Activated naive CD8-positive, alpha-beta T cell treated with anti-CD3 and anti-CD28 coated beads, Interleukin-2, amount 10 ng/mL, durations not matched to agents 7 days and 5 days (primary cell): ENCODE results near the gene EIF2AK3. TPM values are rescaled to one million over a fixed set of nuclear protein-coding genes. Genes with fewer than 3 reads are reported as not detected.
"Not testable (repeated sequence)": the region's sequence is repeated elsewhere in the genome, so short reads cannot be mapped to it uniquely, and the experiment has no call there.

Experiments used
- ATAC-seq: fragments of 150-1000 bp; cut with Tn5 transposase; one replicate; pipeline ENCODE4 v1.10.0; 2021; ENCODE audit warnings: low read depth, moderate library complexity
- POLR2A ChIA-PET: fragments of 350-600 bp; sonication (Branson Sonifier 250); formaldehyde crosslinking; loops from one replicate; lab custom pipeline; 2021; ENCODE audit warnings: antibody characterized with exemption; lab: Charles Lee
- DNase-seq: peaks from one replicate; pipeline ENCODE4 v3.0.0; 2021
- H3K27ac Mint-ChIP-seq: one replicate; pipeline ENCODE4 v1.8.0; 2022; ENCODE audit warnings: mild to moderate bottlenecking, mixed read lengths
- H3K27me3 Mint-ChIP-seq: one replicate; pipeline ENCODE4 v1.8.0; 2022; ENCODE audit warnings: mild to moderate bottlenecking, moderate library complexity, mixed read lengths
- H3K36me3 Mint-ChIP-seq: one replicate; pipeline ENCODE4 v1.8.0; 2021; ENCODE audit warnings: mild to moderate bottlenecking, mixed read lengths
- H3K4me1 Mint-ChIP-seq: one replicate; pipeline ENCODE4 v1.8.0; 2021; ENCODE audit warnings: mixed read lengths
- H3K4me3 Mint-ChIP-seq: one replicate; pipeline ENCODE4 v1.8.0; 2022; ENCODE audit warnings: mild to moderate bottlenecking, moderate library complexity, mixed read lengths
- H3K9me3 Mint-ChIP-seq: one replicate; pipeline ENCODE4 v1.8.0; 2021; ENCODE audit warnings: mixed read lengths
- total RNA-seq, 2 experiments: library from RNA; stranded (reverse); gene quantifications; one replicate each; pipeline ENCODE4 v1.2.3, GENCODE V29; 2021

The EIF2AK3 gene
- total RNA-seq, 2 experiments from 2014 or later, result 18.4 to 19.5 TPM

DNA sequence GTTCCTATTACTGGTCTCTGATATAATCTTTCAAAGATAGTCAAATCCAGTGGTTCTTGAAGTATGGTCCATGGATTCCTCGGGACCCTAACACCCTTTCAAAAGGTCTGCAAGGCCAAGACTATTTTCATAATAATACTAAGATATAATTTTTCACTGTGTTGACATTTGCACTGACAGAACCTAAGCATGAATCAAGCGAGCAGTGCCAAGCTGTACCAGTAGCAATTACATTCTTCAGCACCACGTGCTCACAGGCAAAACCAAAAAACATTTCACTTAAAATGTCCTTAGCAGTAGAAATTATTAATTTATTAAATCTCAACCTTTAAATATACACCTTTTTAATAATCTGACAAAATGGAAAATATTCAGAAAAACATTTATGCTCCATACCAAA lies 59.1 kb downstream of the EIF2AK3 start:
- ATAC-seq (no peak), DNase-seq (no peak)
- no peak overlapping the region for H3K27ac Mint-ChIP-seq
- H3K4me3 Mint-ChIP-seq, result no peak overlapping the region
- H3K4me1 Mint-ChIP-seq, result peaks cover under 1% of the 10 kb centered on the region
- peaks cover 11% of the 10 kb centered on the region for H3K36me3 Mint-ChIP-seq
- POLR2A ChIA-PET, result no interaction called here
- H3K9me3 Mint-ChIP-seq, result no peaks in the 10 kb centered on the region
- no peaks in the 10 kb centered on the region for H3K27me3 Mint-ChIP-seq

DNA sequence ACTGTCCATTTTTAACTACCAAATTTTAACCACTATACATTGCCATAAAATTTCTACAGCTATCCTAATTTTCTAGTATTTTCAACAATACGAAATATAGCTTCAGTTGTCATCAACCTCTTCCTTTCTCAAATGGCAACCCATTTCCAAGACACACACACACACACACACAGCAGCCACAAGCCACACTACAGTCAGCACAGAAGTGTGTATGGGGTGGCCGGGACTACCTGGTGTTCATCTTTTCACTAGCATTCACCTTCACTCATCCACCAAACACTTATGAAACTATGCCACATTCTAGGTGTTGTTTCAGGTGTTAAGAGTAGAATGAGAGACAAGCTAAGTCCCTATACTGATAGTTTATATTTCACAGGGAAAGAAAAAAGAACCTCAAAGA lies 62.9 kb downstream of the EIF2AK3 start:
- POLR2A ChIA-PET, result no interaction called here
- H3K27me3 Mint-ChIP-seq, result no peaks in the 10 kb centered on the region
- H3K9me3 Mint-ChIP-seq, result no peaks in the 10 kb centered on the region
- H3K4me1 Mint-ChIP-seq, result peaks cover 5% of the 10 kb centered on the region
- H3K4me3 Mint-ChIP-seq, result no peak overlapping the region
- H3K36me3 Mint-ChIP-seq, result peaks cover 17% of the 10 kb centered on the region
- no peak for ATAC-seq
- H3K27ac Mint-ChIP-seq, result no peak overlapping the region
- DNase-seq, result no peak

DNA sequence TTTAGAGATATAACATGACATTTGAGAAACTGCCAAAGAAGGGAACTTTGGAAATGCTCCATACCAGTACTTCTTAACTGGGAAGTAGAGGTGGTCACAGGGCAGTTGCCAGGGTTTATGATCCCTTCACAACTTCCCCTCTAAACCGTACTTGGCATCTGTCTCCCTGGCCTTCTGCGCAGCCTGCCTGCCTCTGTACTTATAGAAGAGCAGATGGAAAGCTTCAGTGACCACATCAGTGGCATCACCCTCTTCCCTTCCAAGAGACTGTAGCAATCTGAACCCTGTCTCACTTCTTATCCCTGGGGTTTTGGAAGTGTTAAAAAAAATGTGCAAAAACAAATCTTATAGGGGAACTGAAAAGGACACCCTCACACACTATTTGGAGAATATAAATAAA lies 64.1 kb downstream of the EIF2AK3 start:
- no peak overlapping the region for H3K4me3 Mint-ChIP-seq
- no peaks in the 10 kb centered on the region for H3K9me3 Mint-ChIP-seq
- POLR2A ChIA-PET, result no interaction called here
- no peak overlapping the region for H3K27ac Mint-ChIP-seq
- ATAC-seq (no peak), DNase-seq (no peak)
- H3K27me3 Mint-ChIP-seq, result no peaks in the 10 kb centered on the region
- peaks cover 18% of the 10 kb centered on the region for H3K36me3 Mint-ChIP-seq
- peaks cover 5% of the 10 kb centered on the region for H3K4me1 Mint-ChIP-seq

DNA sequence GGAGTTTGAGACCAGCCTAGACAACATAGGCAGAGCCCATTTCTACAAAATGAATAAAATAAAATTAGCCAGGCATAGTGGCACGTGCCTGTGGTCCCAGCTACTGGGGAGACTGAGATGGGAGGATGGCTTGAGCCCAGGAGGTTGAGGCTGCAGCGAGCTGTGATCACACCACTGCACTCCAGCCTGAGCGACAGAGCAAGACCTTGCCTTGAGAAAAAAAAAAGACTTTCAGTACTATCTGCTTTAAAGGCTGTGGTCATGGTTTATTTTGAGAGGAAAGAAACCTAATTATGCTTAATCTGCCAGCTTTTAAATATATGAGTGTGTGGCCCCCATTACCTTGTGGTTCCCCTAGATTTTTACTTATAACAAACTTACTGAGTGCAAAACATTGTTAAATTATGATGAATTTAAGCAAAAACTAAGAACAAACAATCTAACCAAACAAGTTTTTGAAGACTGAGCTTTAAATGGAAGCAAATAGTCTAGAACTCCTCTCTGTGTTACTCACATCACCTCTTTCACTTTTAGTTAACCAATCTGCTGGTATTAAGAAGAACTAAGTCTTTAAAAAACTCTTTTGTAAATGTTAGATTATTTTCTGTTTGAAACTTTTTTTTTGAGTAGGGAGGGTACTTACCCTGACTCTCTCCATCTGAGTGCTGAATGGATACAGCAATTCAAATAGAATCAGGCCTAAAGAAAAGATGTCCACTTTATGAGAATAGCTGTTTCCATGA lies 65.4 kb downstream of the EIF2AK3 start:
- Mint-ChIP-seq H3K9me3 (no peaks in the 10 kb centered on the region), H3K4me3 (no peak overlapping the region), H3K27me3 (no peaks in the 10 kb centered on the region), H3K36me3 (peaks cover 17% of the 10 kb centered on the region), H3K4me1 (peaks cover 5% of the 10 kb centered on the region), H3K27ac (no peak overlapping the region)
- POLR2A ChIA-PET, result no interaction called here
- no peak for ATAC-seq
- DNase-seq, result no peak

DNA sequence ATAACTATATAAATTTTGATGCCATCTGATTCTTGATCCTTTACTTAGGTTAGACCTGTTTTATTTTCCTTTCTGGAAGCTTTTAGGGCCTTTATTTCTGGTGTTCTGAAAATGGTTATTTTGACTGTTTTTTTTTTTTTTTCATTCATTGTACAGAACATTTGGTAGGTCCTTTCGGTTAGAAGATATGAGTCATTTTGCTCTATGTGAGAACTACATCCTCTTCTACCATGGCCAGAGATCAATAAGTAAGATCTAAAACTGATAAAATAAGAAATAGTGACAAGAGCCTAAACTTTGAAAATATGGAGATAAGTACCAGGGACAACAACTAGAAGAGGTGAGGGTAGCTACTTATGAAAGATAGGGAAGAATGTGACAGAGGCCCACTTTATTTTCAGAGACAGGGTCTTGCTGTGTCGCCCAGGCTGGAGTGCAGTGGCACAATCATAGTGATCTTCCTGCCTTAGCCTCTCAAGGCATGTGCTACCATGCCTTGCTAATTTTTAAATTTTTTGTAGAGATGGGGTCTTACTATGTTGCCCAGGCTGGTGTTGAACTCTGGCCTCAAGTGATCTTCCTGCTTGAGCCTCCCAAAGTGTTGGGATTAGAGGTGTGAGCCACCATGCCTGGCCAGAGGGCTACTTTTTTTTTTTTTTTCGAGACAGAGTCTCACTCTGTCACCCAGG lies 66.5 kb downstream of the EIF2AK3 start:
- Mint-ChIP-seq H3K27me3 (no peaks in the 10 kb centered on the region), H3K4me3 (no peak overlapping the region), H3K27ac (no peak overlapping the region), H3K4me1 (peaks cover 5% of the 10 kb centered on the region), H3K9me3 (no peaks in the 10 kb centered on the region), H3K36me3 (peaks cover 19% of the 10 kb centered on the region)
- no peak for DNase-seq
- POLR2A ChIA-PET, result no interaction called here
- no peak for ATAC-seq

DNA sequence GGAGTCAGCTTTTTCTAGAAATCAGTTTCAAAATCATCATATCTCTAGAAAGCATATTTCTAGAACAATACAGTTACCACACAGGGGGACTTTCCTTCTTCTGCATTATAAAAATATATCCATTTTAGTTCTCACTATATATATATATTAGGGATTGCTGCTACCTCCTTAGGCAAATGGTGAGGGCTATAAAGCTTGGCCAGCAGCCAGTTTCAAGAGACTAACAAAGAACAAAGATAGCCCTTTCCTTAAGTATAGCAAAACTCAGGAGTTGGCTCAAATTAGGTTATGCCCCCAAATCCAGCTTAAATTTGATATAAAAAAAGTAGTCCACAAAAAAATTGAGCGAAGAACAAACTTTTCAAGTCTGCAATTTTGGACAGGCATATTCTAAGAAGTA lies 70.0 kb downstream of the EIF2AK3 start:
- ATAC-seq (no peak), DNase-seq (no peak)
- Mint-ChIP-seq H3K27me3 (peaks cover 2% of the 10 kb centered on the region), H3K36me3 (peaks cover 14% of the 10 kb centered on the region), H3K9me3 (no peaks in the 10 kb centered on the region), H3K27ac (no peak overlapping the region), H3K4me3 (no peak overlapping the region), H3K4me1 (peaks cover 3% of the 10 kb centered on the region)
- POLR2A ChIA-PET, result no interaction called here

DNA sequence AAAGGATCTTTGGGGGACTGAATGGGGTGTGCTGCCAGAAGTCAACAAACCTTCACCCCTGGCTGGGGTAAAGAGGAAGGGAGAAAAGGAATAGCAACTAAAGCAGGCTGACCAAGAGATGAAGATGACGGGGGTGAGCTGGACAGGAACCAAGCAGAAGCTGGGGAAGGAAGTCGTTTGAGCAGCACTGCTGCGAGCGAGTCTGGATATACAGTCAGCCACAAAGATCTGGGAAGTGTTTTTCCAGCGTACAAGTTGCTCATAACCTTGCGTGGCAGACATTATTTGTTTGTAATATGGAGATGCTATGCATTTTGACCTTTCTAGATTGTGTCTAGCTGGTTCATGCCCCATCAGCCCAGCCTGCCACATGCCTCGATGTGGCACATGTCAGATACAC lies 71.2 kb downstream of the EIF2AK3 start:
- DNase-seq, result no peak
- Mint-ChIP-seq H3K9me3 (no peaks in the 10 kb centered on the region), H3K36me3 (peaks cover 10% of the 10 kb centered on the region), H3K4me1 (peaks cover 3% of the 10 kb centered on the region), H3K4me3 (no peak overlapping the region), H3K27ac (no peak overlapping the region), H3K27me3 (peaks cover 11% of the 10 kb centered on the region)
- ATAC-seq, result no peak
- POLR2A ChIA-PET, result no interaction called here

DNA sequence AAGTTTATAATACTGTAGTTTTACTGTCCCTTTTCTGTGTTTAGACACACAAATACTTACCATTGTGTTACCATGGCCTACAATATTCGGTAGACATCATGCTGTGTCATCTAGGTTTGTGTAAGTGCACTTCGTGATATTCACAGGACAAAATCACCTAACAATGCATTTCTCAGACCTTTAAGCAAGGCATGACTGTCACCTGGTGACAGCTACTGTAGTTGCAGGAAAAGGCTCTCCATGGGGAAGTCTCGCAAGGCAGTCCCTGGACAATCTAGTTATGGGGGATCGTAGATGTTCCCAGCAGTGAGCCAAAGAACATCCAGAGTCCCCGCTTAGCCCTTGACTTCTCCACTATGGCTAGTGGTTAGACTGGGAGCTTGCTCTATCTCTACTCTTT lies 73.1 kb downstream of the EIF2AK3 start:
- Mint-ChIP-seq H3K27me3 (peaks cover 29% of the 10 kb centered on the region), H3K36me3 (peaks cover 3% of the 10 kb centered on the region), H3K27ac (no peak overlapping the region), H3K9me3 (no peaks in the 10 kb centered on the region), H3K4me3 (no peak overlapping the region), H3K4me1 (peaks cover 3% of the 10 kb centered on the region)
- POLR2A ChIA-PET, result no interaction called here
- ATAC-seq (no peak), DNase-seq (no peak)

DNA sequence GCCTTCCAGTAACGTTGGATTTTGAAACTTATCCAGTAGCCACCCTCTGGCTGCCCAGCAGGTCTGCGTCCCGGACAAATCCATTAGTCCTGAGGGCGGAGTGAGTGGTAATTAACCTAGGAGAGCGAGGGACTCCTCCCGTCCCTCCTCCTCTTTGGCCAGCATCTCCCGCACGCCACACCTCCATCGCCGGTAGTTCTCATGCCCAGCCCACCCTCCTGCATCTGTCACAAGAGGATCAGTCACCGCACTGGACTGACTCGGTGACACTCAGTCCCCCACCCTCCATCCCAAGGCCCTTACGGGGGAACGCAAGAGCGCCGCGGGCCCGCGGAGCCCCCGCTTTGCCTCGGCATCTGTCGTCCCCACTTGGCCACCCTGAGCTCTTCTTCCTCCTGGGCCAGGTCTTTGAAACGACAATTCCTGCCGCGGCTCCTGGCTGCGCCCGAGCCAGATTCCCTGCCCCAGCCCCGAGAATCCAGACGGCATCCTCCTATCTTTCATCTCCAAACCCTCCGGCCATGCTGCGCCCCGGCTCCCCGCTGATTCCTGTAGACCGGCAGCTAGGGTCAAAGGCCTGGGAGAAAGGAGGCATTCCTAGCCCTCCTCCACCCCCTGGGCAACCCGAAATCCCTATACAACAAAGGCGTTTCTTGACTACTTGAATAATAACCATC lies 77.5 kb downstream of the EIF2AK3 start:
- ATAC-seq (no peak), DNase-seq (no peak)
- H3K4me1 Mint-ChIP-seq, result peaks cover 3% of the 10 kb centered on the region
- H3K27ac Mint-ChIP-seq, result no peak overlapping the region
- POLR2A ChIA-PET, result no interaction called here
- H3K27me3 Mint-ChIP-seq, result peaks cover 43% of the 10 kb centered on the region
- no peaks in the 10 kb centered on the region for H3K36me3 Mint-ChIP-seq
- H3K9me3 Mint-ChIP-seq, result no peaks in the 10 kb centered on the region
- no peak overlapping the region for H3K4me3 Mint-ChIP-seq

DNA sequence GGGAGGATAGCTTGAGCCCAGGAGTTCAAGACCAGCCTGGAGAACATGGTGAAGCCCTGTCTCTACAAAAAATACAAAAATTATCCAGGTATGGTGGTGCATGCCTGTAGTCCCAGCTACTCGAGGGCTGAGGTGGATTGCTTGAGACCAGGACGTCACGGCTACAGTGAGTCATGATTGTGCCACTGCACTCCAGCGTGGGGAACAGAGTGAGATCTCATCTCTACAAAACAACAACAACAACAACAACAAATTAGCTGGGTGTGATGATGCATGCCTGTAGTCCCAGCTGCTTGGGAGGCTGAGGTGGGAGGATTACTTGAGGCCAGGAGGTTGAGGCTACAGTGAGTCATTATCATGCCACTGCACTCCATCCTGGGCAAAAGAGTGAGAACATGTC lies 81.0 kb downstream of the EIF2AK3 start:
- ATAC-seq, DNase-seq, H3K27ac Mint-ChIP-seq, H3K36me3 Mint-ChIP-seq, H3K9me3 Mint-ChIP-seq, POLR2A ChIA-PET, H3K4me3 Mint-ChIP-seq, H3K4me1 Mint-ChIP-seq: not testable (repeated sequence)
- peaks cover 32% of the 10 kb centered on the region for H3K27me3 Mint-ChIP-seq

DNA sequence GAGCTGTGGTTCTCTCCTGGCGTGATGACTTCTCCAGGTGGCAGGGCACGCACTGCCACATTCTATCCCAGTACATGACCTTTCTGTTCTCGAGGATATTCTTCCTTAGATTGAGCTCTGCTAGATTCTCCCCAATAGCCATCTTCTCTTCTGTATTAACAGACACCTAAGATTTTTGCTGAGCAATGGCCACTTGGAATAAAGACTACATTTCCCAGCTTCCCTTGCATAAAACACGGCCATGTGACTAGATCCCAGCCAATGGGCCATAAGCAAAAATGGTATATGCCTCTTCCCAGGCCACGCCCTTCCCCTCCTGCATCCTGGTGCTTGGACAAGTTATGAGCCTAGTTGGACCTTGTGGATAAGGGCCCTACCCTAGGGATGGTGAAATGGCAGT lies 82.1 kb downstream of the EIF2AK3 start:
- POLR2A ChIA-PET, result no interaction called here
- Mint-ChIP-seq H3K4me1 (peaks cover 3% of the 10 kb centered on the region), H3K4me3 (no peak overlapping the region)

DNA sequence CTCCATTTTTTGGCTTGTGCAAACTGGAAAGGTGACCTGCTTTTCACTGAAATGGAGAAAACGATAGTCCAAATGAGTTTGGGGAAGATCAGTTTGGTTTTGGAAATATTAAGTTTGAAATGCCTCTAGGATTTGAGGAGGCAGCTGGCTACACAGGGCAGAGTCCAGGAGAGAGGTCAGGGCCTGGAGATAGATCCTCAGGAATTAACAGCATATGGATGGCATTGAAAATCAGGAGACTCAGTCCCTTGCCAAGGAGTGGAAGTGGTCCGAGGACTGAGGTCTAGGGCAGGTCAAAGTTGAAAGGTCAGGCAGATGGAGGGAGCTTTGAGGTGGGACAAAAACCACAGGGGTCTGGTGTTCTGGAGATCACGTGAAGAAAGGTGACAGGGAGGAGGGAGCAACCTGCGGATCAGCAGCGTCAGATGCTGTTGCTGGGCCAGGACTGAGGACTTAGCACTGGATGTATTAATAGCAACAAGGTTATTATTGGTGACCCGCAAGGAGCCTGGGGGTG lies 83.7 kb downstream of the EIF2AK3 start:
- ATAC-seq (no peak), DNase-seq (no peak)
- H3K27me3 Mint-ChIP-seq, result peaks cover 11% of the 10 kb centered on the region
- POLR2A ChIA-PET, result no interaction called here
- peaks cover 1% of the 10 kb centered on the region for H3K9me3 Mint-ChIP-seq
- H3K4me3 Mint-ChIP-seq, result no peak overlapping the region
- H3K4me1 Mint-ChIP-seq, result no peaks in the 10 kb centered on the region
- no peaks in the 10 kb centered on the region for H3K36me3 Mint-ChIP-seq
- H3K27ac Mint-ChIP-seq, result no peak overlapping the region

More for the DNA sequence above, 82.1 kb downstream of the EIF2AK3 start:
- DNase-seq (no peak), ATAC-seq (no peak)
- peaks cover 1% of the 10 kb centered on the region for H3K9me3 Mint-ChIP-seq
- no peaks in the 10 kb centered on the region for H3K36me3 Mint-ChIP-seq
- peaks cover 23% of the 10 kb centered on the region for H3K27me3 Mint-ChIP-seq
- H3K27ac Mint-ChIP-seq, result no peak overlapping the region

DNA sequence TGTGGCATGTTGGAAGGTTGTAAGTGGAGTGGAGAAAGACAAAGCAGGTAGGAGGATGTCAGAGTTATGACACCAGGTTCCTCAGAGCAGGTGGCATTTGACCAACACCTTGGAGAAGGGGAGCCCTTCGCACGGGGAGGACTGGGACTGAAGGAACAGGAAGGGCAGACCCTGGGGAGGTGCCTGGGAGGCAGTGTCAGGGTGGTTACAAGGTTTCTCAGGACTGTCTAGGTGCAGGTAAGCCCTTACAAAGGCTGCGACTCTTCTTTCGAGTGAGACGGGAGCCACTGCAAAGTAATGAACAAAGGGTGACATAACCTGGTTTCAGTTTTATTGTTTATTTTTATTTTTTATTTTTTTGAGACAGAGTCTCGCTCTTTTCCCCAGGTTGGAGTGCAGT lies 84.6 kb downstream of the EIF2AK3 start:
- no peak for ATAC-seq
- Mint-ChIP-seq H3K9me3 (peaks cover 1% of the 10 kb centered on the region), H3K36me3 (peaks cover 2% of the 10 kb centered on the region), H3K27me3 (peaks cover 6% of the 10 kb centered on the region), H3K27ac (no peak overlapping the region), H3K4me3 (no peak overlapping the region), H3K4me1 (no peaks in the 10 kb centered on the region)
- no peak for DNase-seq
- POLR2A ChIA-PET, result no interaction called here
